Astrocyte (in vitro differentiated cells and primary cell): ENCODE data around the gene GPATCH4. TPM values are rescaled to one million over a fixed set of nuclear protein-coding genes. Genes with fewer than 3 reads are reported as not detected.

Experiments
- DNase-seq: peaks from one replicate; pipeline ENCODE4 v3.0.0-alpha.2; 2010; ENCODE audit warnings: low read depth
- FAIRE-seq: peaks from 2 replicates; lab custom pipeline; 2011; peaks lifted over from hg19 to GRCh38; lab: Jason Lieb, UNC
- H2AFZ ChIP-seq: 2 replicates; pipeline ENCODE4 v1.6.0; 2012; ENCODE audit warnings: low read depth, low read length, inconsistent platforms
- H3K27ac ChIP-seq: 2 replicates; pipeline ENCODE4 v1.5.1; 2011; ENCODE audit warnings: low read depth, low read length, inconsistent platforms
- H3K27me3 ChIP-seq: 2 replicates; pipeline ENCODE4 v1.6.0; 2011; ENCODE audit warnings: low read length, inconsistent platforms; ENCODE audit not compliant: insufficient read depth
- H3K36me3 ChIP-seq: 2 replicates; pipeline ENCODE4 v1.5.1; 2011; ENCODE audit warnings: low read length, inconsistent platforms; ENCODE audit not compliant: insufficient read depth
- H3K4me1 ChIP-seq: 2 replicates; pipeline ENCODE4 v1.5.1; 2011; ENCODE audit warnings: low read length, inconsistent platforms; ENCODE audit not compliant: insufficient read depth
- H3K4me2 ChIP-seq: 2 replicates; pipeline ENCODE4 v1.6.0; 2012; ENCODE audit warnings: low read length, inconsistent platforms
- H3K4me3 ChIP-seq: 2 replicates; pipeline ENCODE4 v1.5.1; 2011; ENCODE audit warnings: low read depth, mild to moderate bottlenecking, low read length, inconsistent platforms; ENCODE audit not compliant: insufficient read depth
- H3K79me2 ChIP-seq: 2 replicates; pipeline ENCODE4 v1.6.0; 2012; ENCODE audit warnings: mild to moderate bottlenecking, low read length, inconsistent platforms; ENCODE audit not compliant: insufficient read depth
- H3K9ac ChIP-seq: 2 replicates; pipeline ENCODE4 v1.6.0; 2012; ENCODE audit warnings: mild to moderate bottlenecking, low read length, inconsistent platforms
- H3K9me3 ChIP-seq: 2 replicates; pipeline ENCODE4 v1.5.1; 2012; ENCODE audit warnings: low read depth, mild to moderate bottlenecking, low read length, inconsistent platforms; ENCODE audit not compliant: insufficient read depth
- H4K20me1 ChIP-seq: 2 replicates; pipeline ENCODE4 v1.6.0; 2012; ENCODE audit warnings: low read length, inconsistent platforms; ENCODE audit not compliant: insufficient read depth
- H3K27ac Mint-ChIP-seq: one replicate; pipeline ENCODE4 v1.8.0; 2021; ENCODE audit warnings: mild to moderate bottlenecking, mixed read lengths; ENCODE audit not compliant: unreplicated experiment
- H3K27me3 Mint-ChIP-seq: one replicate; pipeline ENCODE4 v1.8.0; 2021; ENCODE audit warnings: low read depth, mixed read lengths; ENCODE audit not compliant: unreplicated experiment
- H3K36me3 Mint-ChIP-seq: one replicate; pipeline ENCODE4 v1.8.0; 2021; ENCODE audit warnings: low read depth, mixed read lengths; ENCODE audit not compliant: unreplicated experiment
- H3K4me1 Mint-ChIP-seq: one replicate; pipeline ENCODE4 v1.8.0; 2021; ENCODE audit warnings: low read depth, mixed read lengths; ENCODE audit not compliant: unreplicated experiment
- H3K4me3 Mint-ChIP-seq: one replicate; pipeline ENCODE4 v1.8.0; 2021; ENCODE audit warnings: mild to moderate bottlenecking, moderate library complexity, mixed read lengths; ENCODE audit not compliant: unreplicated experiment
- H3K9me3 Mint-ChIP-seq: one replicate; pipeline ENCODE4 v1.8.0; 2021; ENCODE audit warnings: mild to moderate bottlenecking, mixed read lengths; ENCODE audit not compliant: unreplicated experiment
- CTCF ChIP-seq: IDR thresholded peaks from 2 replicates; pipeline ENCODE4 v1.5.1; 2011; ENCODE audit warnings: low read depth, mild to moderate bottlenecking, inconsistent platforms, low read length, moderate library complexity; ENCODE audit not compliant: insufficient read depth
- EZH2 ChIP-seq: IDR thresholded peaks from 2 replicates; pipeline ENCODE4 v1.6.1; 2012; ENCODE audit warnings: mild to moderate bottlenecking, low read length, inconsistent platforms; ENCODE audit not compliant: insufficient read depth
- total RNA-seq: library from RNA; stranded (reverse); gene quantifications from 2 replicates; pipeline ENCODE4 v1.2.1, GENCODE V29; 2021

The GPATCH4 gene
- total RNA-seq, 1 donor from 2014 or later = 22.8 TPM

- Mint-ChIP-seq H3K27ac (no peak overlapping the region), H3K4me1 (peaks cover 8% of the 10 kb centered on the region), H3K27me3 (no peaks in the 10 kb centered on the region), H3K36me3 (peaks cover 21% of the 10 kb centered on the region), H3K9me3 (no peaks in the 10 kb centered on the region), H3K4me3 (no peak overlapping the region)
- H4K20me1 ChIP-seq = peaks cover 31% of the 10 kb centered on the region
- FAIRE-seq = no peak
- no peak for DNase-seq
- H3K4me3 ChIP-seq = no peak overlapping the region
- no peak overlapping the region for H3K9ac ChIP-seq
- H3K27ac ChIP-seq = no peak overlapping the region
- no peaks in the 10 kb centered on the region for H3K27me3 ChIP-seq
- TF ChIP-seq CTCF (no peak), EZH2 (no peak)
- H3K36me3 ChIP-seq = peaks cover 37% of the 10 kb centered on the region
- H3K4me1 ChIP-seq = peaks cover 8% of the 10 kb centered on the region
- H3K4me2 ChIP-seq = no peak overlapping the region
- peaks cover 32% of the 10 kb centered on the region for H3K79me2 ChIP-seq
- H2AFZ ChIP-seq = no peak overlapping the region
- H3K9me3 ChIP-seq = no peaks in the 10 kb centered on the region
Observed at GRCh38 chr1:156598731-156599432, 2.4 kb downstream of the GPATCH4 start.

GRCh38 chr1:156598125-156598524 is 3.2 kb downstream of the GPATCH4 start:
- peak overlapping the region; percentile 27 for H3K4me3 Mint-ChIP-seq
- TF ChIP-seq EZH2 (no peak), CTCF (no peak)
- H3K4me1 Mint-ChIP-seq = peaks cover 7% of the 10 kb centered on the region
- no peaks in the 10 kb centered on the region for H3K27me3 Mint-ChIP-seq
- peaks cover 21% of the 10 kb centered on the region for H3K36me3 Mint-ChIP-seq
- FAIRE-seq (no peak), DNase-seq (no peak)
- H2AFZ ChIP-seq = no peak overlapping the region
- peaks cover 32% of the 10 kb centered on the region for H4K20me1 ChIP-seq
- H3K4me1 ChIP-seq = peaks cover 8% of the 10 kb centered on the region
- H3K4me3 ChIP-seq = no peak overlapping the region
- H3K79me2 ChIP-seq = peaks cover 32% of the 10 kb centered on the region
- H3K27ac ChIP-seq = no peak overlapping the region
- no peak overlapping the region for H3K4me2 ChIP-seq
- no peaks in the 10 kb centered on the region for H3K9me3 ChIP-seq
- no peaks in the 10 kb centered on the region for H3K9me3 Mint-ChIP-seq
- peaks cover 37% of the 10 kb centered on the region for H3K36me3 ChIP-seq
- no peaks in the 10 kb centered on the region for H3K27me3 ChIP-seq
- H3K9ac ChIP-seq = no peak overlapping the region
- no peak overlapping the region for H3K27ac Mint-ChIP-seq

GRCh38 chr1:156596426-156596825 is 4.9 kb downstream of the GPATCH4 start:
- Histone ChIP-seq H3K4me3 (no peak overlapping the region), H3K36me3 (peaks cover 37% of the 10 kb centered on the region), H3K4me1 (peaks cover 12% of the 10 kb centered on the region), H3K9me3 (no peaks in the 10 kb centered on the region), H3K9ac (no peak overlapping the region), H3K79me2 (peaks cover 41% of the 10 kb centered on the region), H4K20me1 (peaks cover 32% of the 10 kb centered on the region), H3K4me2 (no peak overlapping the region), H2AFZ (no peak overlapping the region), H3K27ac (no peak overlapping the region), H3K27me3 (no peaks in the 10 kb centered on the region)
- DNase-seq (no peak), FAIRE-seq (no peak)
- H3K27me3 Mint-ChIP-seq = no peaks in the 10 kb centered on the region
- H3K4me1 Mint-ChIP-seq = peaks cover 5% of the 10 kb centered on the region
- peaks cover 23% of the 10 kb centered on the region for H3K36me3 Mint-ChIP-seq
- TF ChIP-seq CTCF = no peak
- no peak for TF ChIP-seq EZH2
- H3K9me3 Mint-ChIP-seq = peaks cover 2% of the 10 kb centered on the region
- no peak overlapping the region for H3K4me3 Mint-ChIP-seq
- H3K27ac Mint-ChIP-seq = no peak overlapping the region
